ENCODE results near the gene HIPK2. TPM values are rescaled to one million over a fixed set of nuclear protein-coding genes. Genes with fewer than 3 reads are reported as not detected.

The HIPK2 gene
- total RNA-seq, 2 donors from 2014 or later = 54.4 to 72.7 TPM

GRCh38 chr7:139745678-139746143 lies 32.1 kb downstream of the HIPK2 start:
- no peak overlapping the region for H3K27ac ChIP-seq
- H3K4me1 ChIP-seq (replicated peaks) = peaks cover 10% of the 10 kb centered on the region
- no peaks in the 10 kb centered on the region for H3K9me3 ChIP-seq
- H3K4me3 ChIP-seq = no peak overlapping the region
- intact Hi-C loops (cut with DNase I) = no loop called here
- no peaks in the 10 kb centered on the region for H3K27me3 ChIP-seq (replicated peaks; ENCODE audit: insufficient read depth)
- DNase-seq (ENCODE audit: low spot score) = no peak
- no peak for TF ChIP-seq CTCF (IDR thresholded peaks at IDR 0.05)
- TF ChIP-seq POLR2AphosphoS5 (IDR thresholded peaks at IDR 0.05) = no peak
- TF ChIP-seq POLR2A (IDR thresholded peaks at IDR 0.05) = no peak
- H3K36me3 ChIP-seq = no peaks in the 10 kb centered on the region
- WGBS = 12% methylated on average over 6 of the region's 6 CpGs

- 81% methylated on average over 18 of the region's 18 CpGs for WGBS
Observed at GRCh38 chr7:139744768-139745677, 32.8 kb downstream of the HIPK2 start.

GRCh38 chr7:139743967-139744767 lies 33.6 kb downstream of the HIPK2 start:
- Histone ChIP-seq H3K9me3 (no peaks in the 10 kb centered on the region), H3K4me1 (replicated peaks) (peaks cover 10% of the 10 kb centered on the region), H3K27ac (no peak overlapping the region), H3K36me3 (no peaks in the 10 kb centered on the region), H3K4me3 (no peak overlapping the region), H3K27me3 (replicated peaks; ENCODE audit: insufficient read depth) (no peaks in the 10 kb centered on the region)
- WGBS = 96% methylated on average over 10 of the region's 10 CpGs
- intact Hi-C loops (cut with DNase I) = no loop called here
- no peak for DNase-seq (ENCODE audit: low spot score)
- TF ChIP-seq CTCF (IDR thresholded peaks at IDR 0.05) (no peak), POLR2AphosphoS5 (IDR thresholded peaks at IDR 0.05) (no peak), POLR2A (IDR thresholded peaks at IDR 0.05) (no peak)

More at GRCh38 chr7:139744768-139745677, 32.8 kb downstream of the HIPK2 start:
- H3K27me3 ChIP-seq (replicated peaks; ENCODE audit: insufficient read depth) = no peaks in the 10 kb centered on the region
- no peaks in the 10 kb centered on the region for H3K9me3 ChIP-seq
- H3K36me3 ChIP-seq = no peaks in the 10 kb centered on the region
- no peak overlapping the region for H3K27ac ChIP-seq
- DNase-seq (ENCODE audit: low spot score) = no peak
- H3K4me3 ChIP-seq = no peak overlapping the region
- TF ChIP-seq POLR2A (IDR thresholded peaks at IDR 0.05) = no peak
- TF ChIP-seq CTCF (IDR thresholded peaks at IDR 0.05) = no peak
- TF ChIP-seq POLR2AphosphoS5 (IDR thresholded peaks at IDR 0.05) = no peak
- peaks cover 10% of the 10 kb centered on the region for H3K4me1 ChIP-seq (replicated peaks)
- intact Hi-C loops (cut with DNase I) = no loop called here

GRCh38 chr7:139743267-139743966 lies 34.4 kb downstream of the HIPK2 start:
- Histone ChIP-seq H3K27me3 (replicated peaks; ENCODE audit: insufficient read depth) (no peaks in the 10 kb centered on the region), H3K9me3 (no peaks in the 10 kb centered on the region), H3K4me1 (replicated peaks) (peaks cover 10% of the 10 kb centered on the region), H3K4me3 (no peak overlapping the region), H3K27ac (no peak overlapping the region), H3K36me3 (no peaks in the 10 kb centered on the region)
- no peak for DNase-seq (ENCODE audit: low spot score)
- TF ChIP-seq POLR2AphosphoS5 (IDR thresholded peaks at IDR 0.05) = no peak
- TF ChIP-seq CTCF (IDR thresholded peaks at IDR 0.05) = no peak
- TF ChIP-seq POLR2A (IDR thresholded peaks at IDR 0.05) = no peak
- intact Hi-C loops (cut with DNase I) = no loop called here
- WGBS = 80% methylated on average over 2 of the region's 2 CpGs
